Fibroblast of lung (primary cell): ENCODE measurements around the gene DPP6. TPM values are rescaled to one million over a fixed set of nuclear protein-coding genes. Genes with fewer than 3 reads are reported as not detected.

ENCODE experiments used
- DNase-seq, 2 donors: peaks; one replicate each; pipeline versions ENCODE4 v3.0.0 to v3.0.0-alpha.2; 2010; ENCODE audit warnings: low read depth in 2 of 2
- H2AFZ ChIP-seq: 2 replicates; pipeline ENCODE4 v1.5.1; 2012; ENCODE audit warnings: low read length, control low read depth, inconsistent platforms
- H3K27ac ChIP-seq: 2 replicates; pipeline ENCODE4 v1.5.1; 2011; ENCODE audit warnings: low read length, control low read depth; ENCODE audit not compliant: insufficient read depth
- H3K27me3 ChIP-seq: 2 replicates; pipeline ENCODE4 v1.5.1; 2011; ENCODE audit warnings: mild to moderate bottlenecking, low read length; ENCODE audit not compliant: control insufficient read depth, insufficient read depth
- H3K36me3 ChIP-seq: 2 replicates; pipeline ENCODE4 v1.5.1; 2011; ENCODE audit warnings: low read length; ENCODE audit not compliant: control insufficient read depth, insufficient read depth
- H3K4me1 ChIP-seq: 2 replicates; pipeline ENCODE4 v1.5.1; 2011; ENCODE audit warnings: low read length; ENCODE audit not compliant: control insufficient read depth, insufficient read depth; ENCODE audit errors: extremely low read depth
- H3K4me2 ChIP-seq: 2 replicates; pipeline ENCODE4 v1.5.1; 2011; ENCODE audit warnings: low read length, control low read depth; ENCODE audit not compliant: insufficient read depth; ENCODE audit errors: extremely low read depth
- H3K4me3 ChIP-seq, 4 experiments: fragments of 200-600 bp in 1 of 4; sonication (generic) in 1 of 4; replicated peaks in 1 of 4; 2 replicates each; pipeline ENCODE4 v1.5.1; 2011 to 2016; ENCODE audit warnings: low read length in 4 of 4, low read depth in 3 of 4, mild to moderate bottlenecking in 3 of 4, control low read depth in 2 of 4, inconsistent platforms in 1 of 4, mixed read lengths in 1 of 4; ENCODE audit not compliant: insufficient read depth in 1 of 4; ENCODE audit errors: control extremely low read depth in 1 of 4
- H3K79me2 ChIP-seq: 2 replicates; pipeline ENCODE4 v1.5.1; 2012; ENCODE audit warnings: mild to moderate bottlenecking, low read length, inconsistent platforms; ENCODE audit not compliant: control insufficient read depth, insufficient read depth
- H3K9ac ChIP-seq: 2 replicates; pipeline ENCODE4 v1.5.1; 2011; ENCODE audit warnings: mild to moderate bottlenecking, low read length, control low read depth; ENCODE audit not compliant: insufficient read depth
- H3K9me3 ChIP-seq: 2 replicates; pipeline ENCODE4 v1.5.1; 2012; ENCODE audit warnings: low read depth, low read length; ENCODE audit not compliant: control insufficient read depth, insufficient read depth
- H4K20me1 ChIP-seq: 2 replicates; pipeline ENCODE4 v1.5.1; 2011; ENCODE audit warnings: low read length; ENCODE audit not compliant: control insufficient read depth, insufficient read depth; ENCODE audit errors: extremely low read depth
- EZH2 ChIP-seq: IDR thresholded peaks from 2 replicates; pipeline ENCODE4 v1.5.1; 2012; ENCODE audit warnings: low read length, control low read depth, mild to moderate bottlenecking; ENCODE audit errors: missing control alignments
- polyA plus RNA-seq, 2 donors: library from polyadenylated mRNA; depleted of rRNA in 1 of 2; stranded (reverse) in 1 of 2; unstranded in 1 of 2; fragments of >200 nt; gene quantifications; 2 replicates each; pipeline ENCODE4 v1.2.1, GENCODE V29; 2011 to 2012; ENCODE audit warnings: missing spikeins in 1 of 2
- total RNA-seq: library from RNA; depleted of rRNA; stranded (reverse); fragments of >200 nt; gene quantifications from 2 replicates; pipeline ENCODE4 v1.2.1, GENCODE V29; 2014
- TF ChIP-seq, protein P1 (sequence below), 2 donors: IDR thresholded peaks in 1 of 2; conservative IDR thresholded peaks in 1 of 2; 1 replicate in 1 of 2; 2 replicates in 1 of 2; pipeline ENCODE4 v1.5.1; 2011 to 2012; ENCODE audit warnings: low read length in 2 of 2, control low read depth in 1 of 2, inconsistent platforms in 1 of 2, low read depth in 1 of 2, mild to moderate bottlenecking in 1 of 2

The DPP6 gene
- total and polyA plus RNA-seq, 2 donors (not counting 1 experiment from before 2014, with no cell fraction given): not detected

DNA sequence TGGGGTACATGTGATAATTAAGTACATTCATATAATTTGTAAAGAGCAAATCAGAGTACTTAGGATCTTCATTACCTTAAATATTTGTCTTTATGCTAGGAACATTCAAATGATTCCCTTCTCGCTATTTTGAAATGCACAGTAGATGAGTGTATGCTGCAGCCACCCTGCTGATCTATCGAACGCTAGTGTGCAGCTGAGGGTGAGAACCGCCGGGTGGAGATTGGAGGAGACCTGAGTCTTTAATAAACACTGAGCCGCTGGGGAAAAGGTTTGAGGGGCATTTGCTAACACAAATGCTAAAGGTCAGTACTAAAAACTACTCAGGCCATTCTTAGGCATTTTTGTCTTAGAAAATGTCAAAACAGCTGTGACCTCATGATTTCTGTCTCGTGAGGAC lies 148.0 kb downstream of the DPP6 start:
- H3K9me3 ChIP-seq: no peaks in the 10 kb centered on the region

DNA sequence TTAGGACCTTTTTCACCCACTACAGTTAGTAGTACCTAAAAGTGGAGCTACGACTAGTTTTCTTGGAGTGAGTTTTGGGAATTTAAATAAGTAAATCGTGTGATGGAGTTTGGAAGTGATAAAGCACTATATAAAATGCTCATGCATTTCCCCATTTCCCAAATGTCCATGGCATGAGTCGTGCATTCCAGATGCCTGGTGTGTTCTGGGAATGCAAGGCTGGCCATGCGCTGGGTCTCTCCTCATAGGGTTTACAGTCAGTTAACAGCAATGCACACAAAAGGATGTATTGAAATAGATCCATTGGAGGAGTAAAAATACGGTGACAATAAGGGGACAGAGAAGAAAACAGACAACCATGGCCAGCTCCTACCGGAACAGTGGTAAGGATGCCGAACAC lies 149.8 kb downstream of the DPP6 start:
- Histone ChIP-seq H3K4me3 (no peak overlapping the region), H2AFZ (no peak overlapping the region), H3K9ac (no peak overlapping the region), H4K20me1 (no peaks in the 10 kb centered on the region), H3K9me3 (no peaks in the 10 kb centered on the region), H3K27ac (no peak overlapping the region), H3K27me3 (no peaks in the 10 kb centered on the region), H3K36me3 (no peaks in the 10 kb centered on the region), H3K79me2 (no peaks in the 10 kb centered on the region), H3K4me2 (no peak overlapping the region), H3K4me1 (no peaks in the 10 kb centered on the region)
- TF ChIP-seq EZH2: no peak
- TF ChIP-seq, protein P1, sequence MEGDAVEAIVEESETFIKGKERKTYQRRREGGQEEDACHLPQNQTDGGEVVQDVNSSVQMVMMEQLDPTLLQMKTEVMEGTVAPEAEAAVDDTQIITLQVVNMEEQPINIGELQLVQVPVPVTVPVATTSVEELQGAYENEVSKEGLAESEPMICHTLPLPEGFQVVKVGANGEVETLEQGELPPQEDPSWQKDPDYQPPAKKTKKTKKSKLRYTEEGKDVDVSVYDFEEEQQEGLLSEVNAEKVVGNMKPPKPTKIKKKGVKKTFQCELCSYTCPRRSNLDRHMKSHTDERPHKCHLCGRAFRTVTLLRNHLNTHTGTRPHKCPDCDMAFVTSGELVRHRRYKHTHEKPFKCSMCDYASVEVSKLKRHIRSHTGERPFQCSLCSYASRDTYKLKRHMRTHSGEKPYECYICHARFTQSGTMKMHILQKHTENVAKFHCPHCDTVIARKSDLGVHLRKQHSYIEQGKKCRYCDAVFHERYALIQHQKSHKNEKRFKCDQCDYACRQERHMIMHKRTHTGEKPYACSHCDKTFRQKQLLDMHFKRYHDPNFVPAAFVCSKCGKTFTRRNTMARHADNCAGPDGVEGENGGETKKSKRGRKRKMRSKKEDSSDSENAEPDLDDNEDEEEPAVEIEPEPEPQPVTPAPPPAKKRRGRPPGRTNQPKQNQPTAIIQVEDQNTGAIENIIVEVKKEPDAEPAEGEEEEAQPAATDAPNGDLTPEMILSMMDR (conservative IDR thresholded peaks at IDR 0.05 in 1 of 2, IDR thresholded peaks at IDR 0.05 in 1 of 2; ENCODE audit: low read depth in 1 of 2, low read length in 2 of 2): no peak
- no peak for DNase-seq

More for the DNA sequence above, 148.0 kb downstream of the DPP6 start:
- H3K27me3 ChIP-seq: no peaks in the 10 kb centered on the region
- no peaks in the 10 kb centered on the region for H4K20me1 ChIP-seq
- no peaks in the 10 kb centered on the region for H3K4me1 ChIP-seq
- H3K27ac ChIP-seq: no peak overlapping the region
- no peak for TF ChIP-seq EZH2
- TF ChIP-seq, protein P1 (conservative IDR thresholded peaks at IDR 0.05 in 1 of 2, IDR thresholded peaks at IDR 0.05 in 1 of 2; ENCODE audit: low read depth in 1 of 2, low read length in 2 of 2): no peak
- no peak overlapping the region for H3K9ac ChIP-seq
- H3K4me3 ChIP-seq: no peak overlapping the region
- no peaks in the 10 kb centered on the region for H3K79me2 ChIP-seq
- H2AFZ ChIP-seq: no peak overlapping the region
- H3K36me3 ChIP-seq: no peaks in the 10 kb centered on the region
- no peak for DNase-seq
- H3K4me2 ChIP-seq: no peak overlapping the region

DNA sequence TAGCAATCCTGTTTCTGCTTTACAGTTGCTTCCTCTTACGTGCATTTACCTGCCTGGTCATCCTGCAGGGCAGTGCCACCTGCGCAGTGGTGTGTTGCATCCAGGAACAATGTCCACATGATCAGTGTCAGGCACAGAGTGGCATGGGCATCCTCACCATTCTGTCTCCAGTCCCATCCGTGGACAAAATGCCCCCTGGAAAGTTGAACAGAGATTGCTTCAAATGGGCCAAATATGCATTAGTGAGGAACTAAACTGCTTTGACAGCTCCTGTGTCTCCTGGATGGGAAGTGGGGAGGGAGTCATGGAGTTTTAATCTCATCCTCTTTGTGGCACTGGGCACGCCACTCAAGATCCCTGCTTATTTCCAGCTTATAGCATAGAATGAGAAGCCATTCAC lies 151.8 kb downstream of the DPP6 start:
- Histone ChIP-seq H3K9me3 (no peaks in the 10 kb centered on the region), H3K79me2 (no peaks in the 10 kb centered on the region), H3K27me3 (no peaks in the 10 kb centered on the region), H3K27ac (no peak overlapping the region), H3K4me1 (no peaks in the 10 kb centered on the region), H3K4me3 (no peak overlapping the region), H4K20me1 (no peaks in the 10 kb centered on the region), H3K4me2 (no peak overlapping the region), H3K9ac (no peak overlapping the region), H2AFZ (no peak overlapping the region), H3K36me3 (no peaks in the 10 kb centered on the region)
- TF ChIP-seq, protein P1 (conservative IDR thresholded peaks at IDR 0.05 in 1 of 2, IDR thresholded peaks at IDR 0.05 in 1 of 2; ENCODE audit: low read depth in 1 of 2, low read length in 2 of 2): no peak
- no peak for TF ChIP-seq EZH2
- DNase-seq: no peak
